CD4-positive, alpha-beta T cell treated with Interleukin-6 for 4 hours (primary cell): ENCODE measurements around the gene MIPOL1.

Source experiments
- DNase-seq: peaks from one replicate; pipeline ENCODE4 v3.0.0-alpha.2; 2020; ENCODE audit warnings: mixed read lengths

MIPOL1 gene

GRCh38 chr14:37558740-37559139 lies 361.0 kb downstream of the MIPOL1 start:
- no peak for DNase-seq

GRCh38 chr14:37559386-37559785 lies 361.6 kb downstream of the MIPOL1 start:
- no peak for DNase-seq

GRCh38 chr14:37563189-37563588 lies 365.5 kb downstream of the MIPOL1 start:
- DNase-seq: no peak

- DNase-seq: no peak
Observed at GRCh38 chr14:37565550-37565949, 367.8 kb downstream of the MIPOL1 start.

GRCh38 chr14:37566811-37567371 lies 369.2 kb downstream of the MIPOL1 start:
- DNase-seq: no peak

- no peak for DNase-seq
Observed at GRCh38 chr14:37569729-37570128, 372.0 kb downstream of the MIPOL1 start.

GRCh38 chr14:37571391-37571790 lies 373.7 kb downstream of the MIPOL1 start:
- DNase-seq: no peak

- DNase-seq: no peak
Observed at GRCh38 chr14:37573356-37573755, 375.6 kb downstream of the MIPOL1 start.

GRCh38 chr14:37579274-37579673 lies 381.5 kb downstream of the MIPOL1 start:
- no peak for DNase-seq

GRCh38 chr14:37580146-37580545 lies 382.4 kb downstream of the MIPOL1 start:
- DNase-seq: no peak

- no peak for DNase-seq
Observed at GRCh38 chr14:37583358-37584210, 385.8 kb downstream of the MIPOL1 start.

- DNase-seq: no peak
Observed at GRCh38 chr14:37584211-37585100, 386.7 kb downstream of the MIPOL1 start.

- DNase-seq: no peak
Observed at GRCh38 chr14:37585101-37585511, 387.4 kb downstream of the MIPOL1 start.

GRCh38 chr14:37585971-37586796 lies 388.4 kb downstream of the MIPOL1 start:
- no peak for DNase-seq

GRCh38 chr14:37586797-37587130 lies 389.0 kb downstream of the MIPOL1 start:
- no peak for DNase-seq

GRCh38 chr14:37587131-37587803 lies 389.5 kb downstream of the MIPOL1 start:
- no peak for DNase-seq

- no peak for DNase-seq
Observed at GRCh38 chr14:37587881-37588666, 390.3 kb downstream of the MIPOL1 start.

GRCh38 chr14:37588667-37588955 lies 390.9 kb downstream of the MIPOL1 start:
- DNase-seq: no peak

GRCh38 chr14:37588956-37589714 lies 391.4 kb downstream of the MIPOL1 start:
- no peak for DNase-seq

GRCh38 chr14:37589715-37590427 lies 392.1 kb downstream of the MIPOL1 start:
- no peak for DNase-seq
